Activated B cell treated with CpG ODN at 0.5 μM for 24 hours (primary cell): ENCODE measurements around the gene SLC9A9. TPM values are rescaled to one million over a fixed set of nuclear protein-coding genes. Genes with fewer than 3 reads are reported as not detected.

ENCODE experiments used
- ATAC-seq: fragments of 200-7000 bp; cut with Tn5 transposase; one replicate; pipeline ENCODE4 v1.10.0; 2021; ENCODE audit warnings: low read depth, mild to moderate bottlenecking, moderate library complexity
- CTCF ChIA-PET: fragments of 350-600 bp; sonication (Branson Sonifier 250); formaldehyde crosslinking; loops from one replicate; lab custom pipeline; 2021; ENCODE audit warnings: antibody characterized with exemption; lab: Charles Lee
- POLR2A ChIA-PET: fragments of 350-600 bp; sonication (Branson Sonifier 250); formaldehyde crosslinking; loops from one replicate; lab custom pipeline; 2021; ENCODE audit warnings: antibody characterized with exemption; lab: Charles Lee
- DNase-seq: peaks from one replicate; pipeline ENCODE4 v3.0.0; 2022
- H3K27ac Mint-ChIP-seq: one replicate; pipeline ENCODE4 v1.8.0; 2020; ENCODE audit warnings: mixed read lengths
- H3K27me3 Mint-ChIP-seq: one replicate; pipeline ENCODE4 v1.8.0; 2021; ENCODE audit warnings: mixed read lengths
- H3K36me3 Mint-ChIP-seq: one replicate; pipeline ENCODE4 v1.8.0; 2021; ENCODE audit warnings: low read depth, mixed read lengths
- H3K4me1 Mint-ChIP-seq: one replicate; pipeline ENCODE4 v1.8.0; 2021; ENCODE audit warnings: mixed read lengths
- H3K4me3 Mint-ChIP-seq: one replicate; pipeline ENCODE4 v1.8.0; 2020; ENCODE audit warnings: mild to moderate bottlenecking, mixed read lengths
- H3K9me3 Mint-ChIP-seq: one replicate; pipeline ENCODE4 v1.8.0; 2020; ENCODE audit warnings: mixed read lengths
- CTCF ChIP-seq: fragments of 200-600 bp; IDR thresholded peaks from one replicate; pipeline ENCODE4 v1.8.0; 2022; ENCODE audit warnings: antibody characterized with exemption, mild to moderate bottlenecking
- intact Hi-C: fragments of 100-400 bp; cut with micrococcal nuclease; formaldehyde crosslinking; loops from one replicate; pipeline ENCODE4 v1.15.1; 2024
- total RNA-seq: library from RNA; stranded (reverse); gene quantifications from 2 replicates; pipeline ENCODE4 v1.2.3, GENCODE V29; 2022

Gene SLC9A9
- total RNA-seq, 1 donor from 2014 or later, result 9.4 TPM

DNA sequence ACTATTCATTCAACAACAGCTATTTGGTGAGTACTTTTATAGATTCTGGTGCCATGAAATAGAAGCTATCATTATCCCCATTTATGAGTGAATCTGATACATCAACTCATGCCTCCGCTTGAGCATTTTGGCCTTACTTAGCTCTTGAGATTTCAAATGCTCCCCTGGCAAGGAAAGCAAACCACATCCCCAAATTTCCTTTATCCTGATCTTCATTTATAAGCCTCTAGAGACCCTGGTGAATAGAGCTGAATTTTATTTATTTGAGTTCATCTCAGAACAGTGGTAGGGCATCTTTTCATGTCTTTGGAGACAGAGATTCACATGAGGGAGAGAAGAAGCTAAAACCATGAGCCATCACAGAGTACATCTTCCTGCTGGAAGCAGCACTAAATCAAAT, 317.2 kb downstream of the SLC9A9 start:
- no peak for DNase-seq
- Mint-ChIP-seq H3K4me3 (peak overlapping the region; percentile 33), H3K27me3 (no peaks in the 10 kb centered on the region), H3K27ac (peak overlapping the region; percentile 57), H3K4me1 (peaks cover 84% of the 10 kb centered on the region), H3K9me3 (no peaks in the 10 kb centered on the region), H3K36me3 (peaks cover 2% of the 10 kb centered on the region)
- no peak for TF ChIP-seq CTCF
- ATAC-seq, result no peak
- intact Hi-C loops, result no loop called here
- CTCF ChIA-PET, result interaction anchor here (0.9 to 1.6 kb wide), 2 partner anchors 20 to 143 kb away, joined by 3 to 4 read pairs; no protein-coding TSS in a partner anchor
- POLR2A ChIA-PET, result interaction anchor here (0.6 to 0.8 kb wide), 2 partner anchors 11 to 530 kb away, joined by 3 read pairs; partner anchors contain the start of gene U2SURP

GRCh38 chr3:143529798-143530197, 318.5 kb downstream of the SLC9A9 start:
- Mint-ChIP-seq H3K4me1 (peaks cover 84% of the 10 kb centered on the region), H3K4me3 (peak overlapping the region; percentile 41), H3K27ac (peak overlapping the region; percentile 89), H3K27me3 (no peaks in the 10 kb centered on the region), H3K9me3 (peaks cover under 1% of the 10 kb centered on the region), H3K36me3 (peaks cover 2% of the 10 kb centered on the region)
- DNase-seq (no peak), ATAC-seq (no peak)
- TF ChIP-seq CTCF, result no peak
- intact Hi-C loops, result loop anchor here (1.0 to 10.0 kb wide), 7 partner anchors 9 to 410 kb away; partner anchors contain the start of gene CHST2
- POLR2A ChIA-PET, result no interaction called here
- CTCF ChIA-PET, result no interaction called here

- POLR2A ChIA-PET, result interaction anchor here (0.7 to 1.7 kb wide), 10 partner anchors 8 to 410 kb away, joined by 3 to 6 read pairs (median 4); partner anchors contain the start of gene CHST2
- H3K36me3 Mint-ChIP-seq, result peaks cover 2% of the 10 kb centered on the region
- H3K27me3 Mint-ChIP-seq, result no peaks in the 10 kb centered on the region
- H3K4me1 Mint-ChIP-seq, result peaks cover 78% of the 10 kb centered on the region
- H3K27ac Mint-ChIP-seq, result peak overlapping the region; percentile 89
- ATAC-seq (peak; percentile 98), DNase-seq (peak; percentile 33)
- no peak for TF ChIP-seq CTCF
- H3K9me3 Mint-ChIP-seq, result peaks cover 5% of the 10 kb centered on the region
- intact Hi-C loops, result loop anchor here (1.0 to 10.0 kb wide), 7 partner anchors 9 to 410 kb away; partner anchors contain the start of gene CHST2
- H3K4me3 Mint-ChIP-seq, result peak overlapping the region; percentile 74
- CTCF ChIA-PET, result interaction anchor here (0.9 to 1.4 kb wide), 3 partner anchors 46 to 115 kb away, joined by 4 to 6 read pairs (median 6); no protein-coding TSS in a partner anchor
Measured at GRCh38 chr3:143529018-143529478, 319.2 kb downstream of the SLC9A9 start.

DNA sequence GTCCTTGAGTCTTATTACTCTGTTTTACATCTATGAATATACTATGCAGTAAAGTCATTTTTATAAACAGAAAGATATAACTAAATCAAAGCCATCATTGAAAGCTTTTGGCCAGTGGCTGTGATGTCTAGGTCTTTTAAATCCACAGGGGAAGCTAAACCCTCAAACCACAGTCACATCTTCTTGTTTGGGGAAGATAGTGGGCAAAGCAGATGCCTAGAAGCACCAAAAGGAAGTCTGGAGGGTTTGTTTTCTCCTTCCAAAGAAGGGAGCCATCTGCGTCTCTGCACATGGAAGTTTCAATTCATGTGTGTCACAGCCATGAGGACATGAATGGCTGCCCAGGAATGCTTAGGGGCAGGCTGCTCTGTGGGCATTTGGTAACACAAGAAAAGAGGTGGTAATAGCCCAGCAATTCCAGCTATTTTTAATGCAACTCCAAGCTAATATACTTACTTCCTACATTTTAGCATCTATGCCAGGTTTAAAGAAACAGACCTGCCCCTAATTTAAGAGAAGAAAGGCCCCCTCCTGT, 322.2 kb downstream of the SLC9A9 start:
- TF ChIP-seq CTCF, result no peak
- intact Hi-C loops, result loop anchor here (5.0 to 10.0 kb wide), 2 partner anchors 54 to 119 kb away; no protein-coding TSS in a partner anchor
- CTCF ChIA-PET, result interaction anchor here (1.0 to 1.2 kb wide), 2 partner anchors 10 to 118 kb away, joined by 4 read pairs; no protein-coding TSS in a partner anchor
- H3K27me3 Mint-ChIP-seq, result no peaks in the 10 kb centered on the region
- DNase-seq, result no peak
- no peak overlapping the region for H3K4me3 Mint-ChIP-seq
- peaks cover 6% of the 10 kb centered on the region for H3K9me3 Mint-ChIP-seq
- no peak for ATAC-seq
- H3K27ac Mint-ChIP-seq, result no peak overlapping the region
- POLR2A ChIA-PET, result interaction anchor here (1.1 to 1.4 kb wide), 3 partner anchors 10 to 144 kb away, joined by 3 read pairs; no protein-coding TSS in a partner anchor
- H3K36me3 Mint-ChIP-seq, result peaks cover 2% of the 10 kb centered on the region
- H3K4me1 Mint-ChIP-seq, result peaks cover 58% of the 10 kb centered on the region

GRCh38 chr3:143525408-143525807, 322.9 kb downstream of the SLC9A9 start:
- intact Hi-C loops, result loop anchor here (5.0 to 10.0 kb wide), 2 partner anchors 53 to 119 kb away; no protein-coding TSS in a partner anchor
- Mint-ChIP-seq H3K27ac (no peak overlapping the region), H3K4me3 (no peak overlapping the region), H3K4me1 (peaks cover 53% of the 10 kb centered on the region), H3K36me3 (peaks cover 2% of the 10 kb centered on the region), H3K27me3 (no peaks in the 10 kb centered on the region), H3K9me3 (peaks cover 6% of the 10 kb centered on the region)
- no peak for ATAC-seq
- no peak for DNase-seq
- ChIA-PET CTCF (interaction anchor here (1.2 kb wide), 1 partner anchor 118 kb away, joined by 4 read pairs; no protein-coding TSS in a partner anchor), POLR2A (no interaction called here)
- no peak for TF ChIP-seq CTCF
